ENCODE measurements around the gene C12orf42.

DNA sequence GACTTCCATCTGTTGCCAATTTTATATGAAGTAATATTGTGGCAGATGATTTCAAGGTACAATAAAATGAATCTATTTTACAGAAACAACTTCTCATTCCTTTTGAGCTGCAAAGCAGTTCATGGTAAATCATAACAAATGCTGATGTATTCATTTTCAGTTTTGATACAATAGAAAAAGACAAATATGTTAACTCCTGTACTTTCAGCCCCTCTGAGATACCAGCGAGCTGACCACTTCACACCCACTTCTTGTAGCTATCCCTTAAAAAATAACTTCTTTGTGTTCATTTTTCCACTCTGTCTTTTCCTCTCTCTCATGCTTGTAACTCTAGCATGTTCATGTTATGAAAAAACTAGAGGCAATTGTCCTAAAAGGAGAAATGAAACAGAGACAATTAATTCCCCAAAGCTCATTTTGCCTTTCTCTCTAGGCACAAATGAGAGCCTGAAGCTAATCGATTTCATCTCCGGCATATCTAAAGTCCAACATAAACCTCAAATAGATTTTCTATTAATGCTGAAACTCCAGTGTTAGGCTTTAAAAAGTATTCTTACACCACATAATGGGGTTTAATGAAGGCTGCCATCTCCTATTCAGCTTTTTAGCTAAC, 182.9 kb downstream of the C12orf42 start:
- TF ChIP-seq ZNF274 (IDR thresholded peaks at IDR 0.05; ENCODE audit: low read depth, low read length) (no peak), YY1 (IDR thresholded peaks at IDR 0.05; ENCODE audit: insufficient read depth, insufficient read length) (no peak), SUZ12 (IDR thresholded peaks at IDR 0.05; ENCODE audit: extremely low read depth, insufficient read depth, insufficient read length) (no peak)
